ENCODE data around the gene PPFIBP2.

Gene PPFIBP2

GRCh38 chr11:7579361-7579791, 65.6 kb downstream of the PPFIBP2 start:
- DNase-seq = no peak
- no peaks in the 10 kb centered on the region for H3K36me3 Mint-ChIP-seq (ENCODE audit: low read depth)
- H3K4me3 Mint-ChIP-seq = no peak overlapping the region
- no peaks in the 10 kb centered on the region for H3K9me3 Mint-ChIP-seq
- no peak overlapping the region for H3K27ac Mint-ChIP-seq
- peaks cover 39% of the 10 kb centered on the region for H3K4me1 Mint-ChIP-seq (ENCODE audit: low read depth)
- H3K27me3 Mint-ChIP-seq = peaks cover 49% of the 10 kb centered on the region

GRCh38 chr11:7581021-7581590, 67.3 kb downstream of the PPFIBP2 start:
- H3K4me1 Mint-ChIP-seq (ENCODE audit: low read depth) = peaks cover 27% of the 10 kb centered on the region
- H3K27ac Mint-ChIP-seq = no peak overlapping the region
- H3K4me3 Mint-ChIP-seq = no peak overlapping the region
- no peak for DNase-seq
- no peaks in the 10 kb centered on the region for H3K36me3 Mint-ChIP-seq (ENCODE audit: low read depth)
- H3K27me3 Mint-ChIP-seq = peaks cover 31% of the 10 kb centered on the region
- no peaks in the 10 kb centered on the region for H3K9me3 Mint-ChIP-seq

GRCh38 chr11:7582338-7582985, 68.7 kb downstream of the PPFIBP2 start:
- DNase-seq = no peak
- no peak overlapping the region for H3K4me3 Mint-ChIP-seq
- no peaks in the 10 kb centered on the region for H3K9me3 Mint-ChIP-seq
- H3K27me3 Mint-ChIP-seq = peaks cover 20% of the 10 kb centered on the region
- no peaks in the 10 kb centered on the region for H3K36me3 Mint-ChIP-seq (ENCODE audit: low read depth)
- peaks cover 15% of the 10 kb centered on the region for H3K4me1 Mint-ChIP-seq (ENCODE audit: low read depth)
- H3K27ac Mint-ChIP-seq = no peak overlapping the region

- peaks cover 13% of the 10 kb centered on the region for H3K27me3 Mint-ChIP-seq
- H3K4me3 Mint-ChIP-seq = no peak overlapping the region
- H3K9me3 Mint-ChIP-seq = no peaks in the 10 kb centered on the region
- no peak for DNase-seq
- no peaks in the 10 kb centered on the region for H3K36me3 Mint-ChIP-seq (ENCODE audit: low read depth)
- H3K4me1 Mint-ChIP-seq (ENCODE audit: low read depth) = peaks cover 7% of the 10 kb centered on the region
- no peak overlapping the region for H3K27ac Mint-ChIP-seq
These were observed 69.4 kb downstream of the PPFIBP2 start for GRCh38 chr11:7583248-7583647.

GRCh38 chr11:7584910-7585309, 71.1 kb downstream of the PPFIBP2 start:
- H3K9me3 Mint-ChIP-seq = no peaks in the 10 kb centered on the region
- no peak overlapping the region for H3K27ac Mint-ChIP-seq
- H3K4me3 Mint-ChIP-seq = no peak overlapping the region
- no peak for DNase-seq
- peaks cover 7% of the 10 kb centered on the region for H3K27me3 Mint-ChIP-seq
- H3K4me1 Mint-ChIP-seq (ENCODE audit: low read depth) = no peaks in the 10 kb centered on the region
- no peaks in the 10 kb centered on the region for H3K36me3 Mint-ChIP-seq (ENCODE audit: low read depth)

- Mint-ChIP-seq H3K9me3 (no peaks in the 10 kb centered on the region), H3K27me3 (peaks cover 7% of the 10 kb centered on the region), H3K4me1 (ENCODE audit: low read depth) (no peaks in the 10 kb centered on the region), H3K36me3 (ENCODE audit: low read depth) (no peaks in the 10 kb centered on the region), H3K4me3 (no peak overlapping the region), H3K27ac (no peak overlapping the region)
- DNase-seq = no peak
These were observed 72.0 kb downstream of the PPFIBP2 start for GRCh38 chr11:7585816-7586215.

- Mint-ChIP-seq H3K36me3 (ENCODE audit: low read depth) (no peaks in the 10 kb centered on the region), H3K27me3 (peaks cover 7% of the 10 kb centered on the region), H3K27ac (no peak overlapping the region), H3K9me3 (no peaks in the 10 kb centered on the region), H3K4me3 (no peak overlapping the region), H3K4me1 (ENCODE audit: low read depth) (no peaks in the 10 kb centered on the region)
- no peak for DNase-seq
These were observed 72.6 kb downstream of the PPFIBP2 start for GRCh38 chr11:7586376-7586775.

- no peaks in the 10 kb centered on the region for H3K9me3 Mint-ChIP-seq
- no peaks in the 10 kb centered on the region for H3K36me3 Mint-ChIP-seq (ENCODE audit: low read depth)
- no peak for DNase-seq
- H3K4me3 Mint-ChIP-seq = no peak overlapping the region
- no peak overlapping the region for H3K27ac Mint-ChIP-seq
- peaks cover 12% of the 10 kb centered on the region for H3K4me1 Mint-ChIP-seq (ENCODE audit: low read depth)
- H3K27me3 Mint-ChIP-seq = peaks cover 2% of the 10 kb centered on the region
These were observed 73.9 kb downstream of the PPFIBP2 start for GRCh38 chr11:7587712-7588111.

- Mint-ChIP-seq H3K27ac (no peak overlapping the region), H3K36me3 (ENCODE audit: low read depth) (no peaks in the 10 kb centered on the region), H3K4me1 (ENCODE audit: low read depth) (peaks cover 16% of the 10 kb centered on the region), H3K27me3 (no peaks in the 10 kb centered on the region), H3K9me3 (no peaks in the 10 kb centered on the region), H3K4me3 (no peak overlapping the region)
- DNase-seq = no peak
These were observed 76.1 kb downstream of the PPFIBP2 start for GRCh38 chr11:7589861-7590260.

GRCh38 chr11:7590529-7590928, 76.7 kb downstream of the PPFIBP2 start:
- Mint-ChIP-seq H3K4me1 (ENCODE audit: low read depth) (peaks cover 16% of the 10 kb centered on the region), H3K27me3 (no peaks in the 10 kb centered on the region), H3K4me3 (no peak overlapping the region), H3K36me3 (ENCODE audit: low read depth) (no peaks in the 10 kb centered on the region), H3K9me3 (no peaks in the 10 kb centered on the region), H3K27ac (no peak overlapping the region)
- no peak for DNase-seq

- Mint-ChIP-seq H3K4me1 (ENCODE audit: low read depth) (peaks cover 16% of the 10 kb centered on the region), H3K27me3 (no peaks in the 10 kb centered on the region), H3K36me3 (ENCODE audit: low read depth) (no peaks in the 10 kb centered on the region), H3K27ac (no peak overlapping the region), H3K9me3 (no peaks in the 10 kb centered on the region), H3K4me3 (no peak overlapping the region)
- DNase-seq = no peak
These were observed 77.5 kb downstream of the PPFIBP2 start for GRCh38 chr11:7591107-7591894.

- H3K36me3 Mint-ChIP-seq (ENCODE audit: low read depth) = no peaks in the 10 kb centered on the region
- no peaks in the 10 kb centered on the region for H3K9me3 Mint-ChIP-seq
- no peak overlapping the region for H3K27ac Mint-ChIP-seq
- no peak for DNase-seq
- H3K4me1 Mint-ChIP-seq (ENCODE audit: low read depth) = peaks cover 16% of the 10 kb centered on the region
- H3K27me3 Mint-ChIP-seq = no peaks in the 10 kb centered on the region
- no peak overlapping the region for H3K4me3 Mint-ChIP-seq
These were observed 78.2 kb downstream of the PPFIBP2 start for GRCh38 chr11:7591987-7592386.

- Mint-ChIP-seq H3K36me3 (ENCODE audit: low read depth) (no peaks in the 10 kb centered on the region), H3K4me1 (ENCODE audit: low read depth) (peaks cover 16% of the 10 kb centered on the region), H3K4me3 (no peak overlapping the region), H3K27me3 (no peaks in the 10 kb centered on the region), H3K27ac (no peak overlapping the region), H3K9me3 (no peaks in the 10 kb centered on the region)
- no peak for DNase-seq
These were observed 78.9 kb downstream of the PPFIBP2 start for GRCh38 chr11:7592711-7593110.

- H3K4me3 Mint-ChIP-seq = no peak overlapping the region
- no peaks in the 10 kb centered on the region for H3K36me3 Mint-ChIP-seq (ENCODE audit: low read depth)
- H3K9me3 Mint-ChIP-seq = no peaks in the 10 kb centered on the region
- peaks cover 16% of the 10 kb centered on the region for H3K4me1 Mint-ChIP-seq (ENCODE audit: low read depth)
- no peak overlapping the region for H3K27ac Mint-ChIP-seq
- no peaks in the 10 kb centered on the region for H3K27me3 Mint-ChIP-seq
- DNase-seq = no peak
These were observed 79.7 kb downstream of the PPFIBP2 start for GRCh38 chr11:7593481-7593880.

All from activated T-cell treated with anti-CD3 and anti-CD28 coated beads, Interleukin-2, amount 50 U/mL, for 24 hours (primary cell).